ENCODE data around the gene WHRN. TPM values are rescaled to one million over a fixed set of nuclear protein-coding genes. Genes with fewer than 3 reads are reported as not detected.

WHRN gene
- total RNA-seq, 1 donor from 2014 or later, result 9.1 TPM

- intact Hi-C loops (cut with DNase I), result no loop called here
- H3K27ac ChIP-seq, result no peak overlapping the region
- no peak overlapping the region for H3K4me3 ChIP-seq
- H3K36me3 ChIP-seq, result no peaks in the 10 kb centered on the region
- no peaks in the 10 kb centered on the region for H3K4me1 ChIP-seq
- H3K27me3 ChIP-seq, result no peaks in the 10 kb centered on the region
- no peak for DNase-seq (ENCODE audit: extremely low spot score in 2 of 2)
- H3K9me3 ChIP-seq, result no peaks in the 10 kb centered on the region
- no peak for TF ChIP-seq POLR2AphosphoS5 (IDR thresholded peaks at IDR 0.05; ENCODE audit: insufficient read depth in 1 of 2, low read depth in 1 of 2)
- TF ChIP-seq CTCF (IDR thresholded peaks at IDR 0.05), result no peak
- no peak for TF ChIP-seq POLR2A (IDR thresholded peaks at IDR 0.05)
Observed at GRCh38 chr9:114516913-114517312, 11.6 kb upstream of the WHRN start.

GRCh38 chr9:114515528-114515927 lies 10.3 kb upstream of the WHRN start:
- no peak for DNase-seq (ENCODE audit: extremely low spot score in 2 of 2)
- no peak overlapping the region for H3K27ac ChIP-seq
- no peaks in the 10 kb centered on the region for H3K36me3 ChIP-seq
- no peaks in the 10 kb centered on the region for H3K4me1 ChIP-seq
- H3K27me3 ChIP-seq, result no peaks in the 10 kb centered on the region
- H3K4me3 ChIP-seq, result no peak overlapping the region
- intact Hi-C loops (cut with DNase I), result no loop called here
- TF ChIP-seq CTCF (IDR thresholded peaks at IDR 0.05) (no peak), POLR2A (IDR thresholded peaks at IDR 0.05) (no peak), POLR2AphosphoS5 (IDR thresholded peaks at IDR 0.05; ENCODE audit: insufficient read depth in 1 of 2, low read depth in 1 of 2) (no peak)
- no peaks in the 10 kb centered on the region for H3K9me3 ChIP-seq

GRCh38 chr9:114513959-114514267 lies 8.6 kb upstream of the WHRN start:
- TF ChIP-seq POLR2AphosphoS5 (IDR thresholded peaks at IDR 0.05; ENCODE audit: insufficient read depth in 1 of 2, low read depth in 1 of 2) (no peak), CTCF (IDR thresholded peaks at IDR 0.05) (no peak), POLR2A (IDR thresholded peaks at IDR 0.05) (no peak)
- no peak overlapping the region for H3K4me3 ChIP-seq
- no peak for DNase-seq (ENCODE audit: extremely low spot score in 2 of 2)
- H3K4me1 ChIP-seq, result no peaks in the 10 kb centered on the region
- H3K27me3 ChIP-seq, result no peaks in the 10 kb centered on the region
- H3K36me3 ChIP-seq, result no peaks in the 10 kb centered on the region
- H3K9me3 ChIP-seq, result no peaks in the 10 kb centered on the region
- intact Hi-C loops (cut with DNase I), result no loop called here
- no peak overlapping the region for H3K27ac ChIP-seq

GRCh38 chr9:114513055-114513958 lies 8.0 kb upstream of the WHRN start:
- H3K27ac ChIP-seq, result no peak overlapping the region
- H3K4me3 ChIP-seq, result no peak overlapping the region
- intact Hi-C loops (cut with DNase I), result no loop called here
- no peaks in the 10 kb centered on the region for H3K4me1 ChIP-seq
- no peak for TF ChIP-seq POLR2A (IDR thresholded peaks at IDR 0.05)
- no peaks in the 10 kb centered on the region for H3K36me3 ChIP-seq
- H3K9me3 ChIP-seq, result no peaks in the 10 kb centered on the region
- no peak for DNase-seq (ENCODE audit: extremely low spot score in 2 of 2)
- H3K27me3 ChIP-seq, result no peaks in the 10 kb centered on the region

GRCh38 chr9:114511978-114512874 lies 7.0 kb upstream of the WHRN start:
- Histone ChIP-seq H3K9me3 (no peaks in the 10 kb centered on the region), H3K4me1 (no peaks in the 10 kb centered on the region), H3K27me3 (no peaks in the 10 kb centered on the region), H3K4me3 (no peak overlapping the region), H3K27ac (no peak overlapping the region), H3K36me3 (no peaks in the 10 kb centered on the region)
- TF ChIP-seq CTCF (IDR thresholded peaks at IDR 0.05) (no peak), POLR2AphosphoS5 (IDR thresholded peaks at IDR 0.05; ENCODE audit: insufficient read depth in 1 of 2, low read depth in 1 of 2) (no peak), POLR2A (IDR thresholded peaks at IDR 0.05) (no peak)
- intact Hi-C loops (cut with DNase I), result no loop called here
- no peak for DNase-seq (ENCODE audit: extremely low spot score in 2 of 2)
